CD4-positive, alpha-beta T cell treated with Interleukin-17A for 1 hour (primary cell): Measurements from ENCODE around the gene POLR2C.
A peak's percentile ranks its signal among the peaks of the same experiment; 100 is the strongest.

Experiments
- DNase-seq: peaks from one replicate; pipeline ENCODE4 v3.0.0-alpha.2; 2020

The POLR2C gene

DNA sequence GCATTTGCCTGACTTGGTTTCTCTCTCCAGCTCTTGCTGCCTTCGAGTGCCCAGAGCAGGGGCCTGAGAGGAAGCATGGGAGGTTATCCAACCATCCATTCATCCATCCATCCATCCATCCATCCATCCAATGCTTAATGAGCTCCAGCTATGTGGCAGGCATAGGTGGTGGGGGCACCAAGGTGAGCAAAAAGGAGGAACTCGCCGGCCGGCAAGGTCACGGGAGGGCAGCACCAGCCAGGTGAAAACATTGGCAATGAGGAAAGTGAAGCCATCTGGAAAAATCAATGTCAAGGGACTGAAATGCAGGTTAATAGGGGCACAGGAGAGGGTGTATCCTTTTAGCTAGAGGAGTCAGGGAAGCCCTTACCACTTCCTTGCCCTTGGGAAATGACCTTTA lies 42.0 kb downstream of the POLR2C start:
- no peak for DNase-seq

- no peak for DNase-seq
These were observed 42.7 kb downstream of the POLR2C start for GRCh38 chr16:57505169-57505568.

DNA sequence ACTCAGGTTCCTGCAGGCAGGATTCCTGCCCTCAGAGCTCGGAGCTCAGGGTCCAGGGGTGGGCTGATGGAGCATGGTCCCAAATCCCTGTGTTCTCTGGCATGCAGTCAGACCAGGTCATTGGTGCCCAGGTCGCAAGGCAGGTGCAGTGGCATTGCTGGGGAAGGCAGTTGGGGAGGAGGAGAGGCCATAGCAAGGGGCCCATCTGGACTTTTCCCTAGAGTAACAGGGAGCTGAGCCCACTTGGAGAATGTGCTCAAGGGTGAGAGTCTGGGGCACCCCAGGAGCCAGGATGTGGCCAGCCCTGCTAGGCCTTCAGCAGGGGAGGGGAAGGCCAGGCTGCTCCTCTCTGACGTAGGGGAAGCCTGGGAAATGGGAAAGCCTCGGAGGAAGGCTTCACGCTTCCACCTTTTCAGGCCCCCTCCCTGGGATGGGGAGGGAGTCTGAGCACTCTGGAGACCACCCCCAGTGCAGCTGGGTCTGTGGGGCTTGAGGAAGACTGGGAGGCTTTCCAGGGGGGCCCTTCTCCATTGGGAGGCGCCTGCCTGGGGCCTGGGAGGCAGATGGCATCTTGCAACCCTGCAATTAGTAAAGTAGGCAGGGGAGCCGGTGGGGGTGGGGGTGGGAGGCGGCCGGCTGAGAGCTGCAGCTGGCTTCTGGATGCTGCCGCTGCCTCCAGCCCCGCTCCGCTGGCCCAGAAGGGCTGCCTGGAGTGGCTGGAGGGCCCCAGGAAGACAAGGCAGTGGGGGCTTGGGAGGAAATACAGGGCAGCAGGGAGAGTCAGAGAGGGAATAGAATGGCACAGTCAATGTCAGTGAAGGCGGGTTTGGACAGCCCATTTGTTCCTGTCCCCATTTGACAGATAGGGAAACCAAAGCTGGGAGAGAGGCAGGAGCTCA lies 44.9 kb downstream of the POLR2C start:
- DNase-seq: no peak

- no peak for DNase-seq
These were observed 45.6 kb downstream of the POLR2C start for GRCh38 chr16:57508035-57508425.

DNA sequence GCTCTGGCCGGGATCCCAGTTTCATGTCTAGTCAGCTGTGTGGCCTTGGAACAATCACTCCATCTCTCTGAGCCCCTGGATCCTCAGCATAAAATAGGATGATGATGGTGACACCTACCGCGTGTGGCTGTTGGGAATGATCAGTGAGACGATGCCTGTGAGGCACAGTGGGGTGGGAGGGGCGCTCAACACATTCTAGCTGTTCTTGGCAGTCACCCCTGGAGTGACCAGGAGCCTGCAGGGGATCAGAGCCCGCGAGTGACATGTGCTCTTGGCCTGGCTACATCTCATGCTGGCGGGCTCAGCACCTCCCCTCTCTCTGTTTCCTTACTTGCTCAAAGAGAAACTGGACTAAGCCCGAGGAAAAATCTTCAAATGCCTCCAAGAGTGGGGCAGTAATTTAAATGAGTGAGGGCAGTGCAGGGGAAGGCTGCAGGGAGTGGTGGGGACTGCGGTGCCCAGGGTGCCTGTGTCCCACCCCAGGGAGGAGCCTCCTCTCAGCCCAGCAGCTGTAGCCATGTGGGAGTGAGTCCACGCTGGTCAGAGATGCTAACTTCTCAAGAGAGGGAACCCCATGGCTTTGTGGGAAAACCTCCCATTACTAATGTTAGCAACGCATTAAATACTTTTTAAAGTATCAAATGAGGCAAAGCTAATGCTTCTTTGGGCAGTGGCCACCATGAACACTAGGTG lies 46.9 kb downstream of the POLR2C start:
- DNase-seq: no peak

- no peak for DNase-seq
These were observed 47.8 kb downstream of the POLR2C start for GRCh38 chr16:57510016-57510871.

- DNase-seq: no peak
These were observed 50.0 kb downstream of the POLR2C start for GRCh38 chr16:57512296-57513001.

DNA sequence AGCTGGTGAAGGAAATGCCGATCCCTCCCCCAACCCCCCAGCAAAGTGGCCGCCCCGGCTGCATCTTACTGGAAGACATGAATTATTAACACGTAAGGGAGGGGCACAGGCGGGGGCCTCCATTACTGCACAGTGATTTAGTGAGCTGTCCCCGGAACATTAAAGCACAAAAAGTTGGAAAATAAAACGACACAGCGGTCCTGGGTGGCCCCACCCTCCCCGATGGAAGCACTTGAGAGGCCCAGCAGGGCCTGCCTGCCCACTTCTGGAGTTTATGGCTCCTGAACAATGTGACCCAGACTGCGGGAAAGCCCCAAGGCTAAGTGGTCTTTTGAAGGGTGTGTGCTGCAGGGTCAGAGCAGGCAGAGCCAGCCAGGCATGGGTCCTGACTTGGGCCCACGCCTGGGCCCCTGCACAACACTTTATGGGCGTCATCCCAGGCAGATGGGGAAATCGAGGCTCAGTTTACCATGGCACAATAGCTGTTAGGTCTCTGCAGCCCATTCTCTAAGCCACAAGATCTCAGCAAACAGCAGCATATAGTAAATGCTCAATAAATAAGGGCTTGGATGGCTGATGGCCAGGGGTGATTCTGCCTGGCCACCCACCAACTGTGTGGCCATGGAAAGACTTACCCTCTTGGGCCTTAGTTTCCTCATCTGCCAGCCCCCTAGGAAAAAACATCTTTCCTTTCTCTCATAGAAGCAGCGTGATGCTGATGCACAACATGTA lies 51.1 kb downstream of the POLR2C start:
- DNase-seq: no peak

DNA sequence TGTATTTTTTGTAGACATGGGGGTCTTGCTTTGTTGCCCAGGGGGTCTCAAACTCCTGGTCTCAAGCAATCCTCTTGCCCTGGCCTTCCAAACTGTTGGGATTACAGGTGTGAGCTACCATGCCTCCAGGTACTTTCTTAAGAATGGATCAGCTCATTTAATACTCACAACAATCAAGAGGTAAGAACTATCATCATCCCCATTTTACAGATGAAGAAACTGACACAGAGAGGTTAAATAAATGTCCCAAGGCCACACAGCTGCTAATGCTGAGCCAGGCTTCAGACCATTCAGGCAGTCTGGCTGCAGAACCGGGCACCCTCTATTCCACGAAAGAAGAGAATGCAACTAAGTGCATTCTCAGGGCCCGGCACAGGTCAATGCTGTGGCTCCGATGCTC lies 51.9 kb downstream of the POLR2C start:
- DNase-seq: no peak

DNA sequence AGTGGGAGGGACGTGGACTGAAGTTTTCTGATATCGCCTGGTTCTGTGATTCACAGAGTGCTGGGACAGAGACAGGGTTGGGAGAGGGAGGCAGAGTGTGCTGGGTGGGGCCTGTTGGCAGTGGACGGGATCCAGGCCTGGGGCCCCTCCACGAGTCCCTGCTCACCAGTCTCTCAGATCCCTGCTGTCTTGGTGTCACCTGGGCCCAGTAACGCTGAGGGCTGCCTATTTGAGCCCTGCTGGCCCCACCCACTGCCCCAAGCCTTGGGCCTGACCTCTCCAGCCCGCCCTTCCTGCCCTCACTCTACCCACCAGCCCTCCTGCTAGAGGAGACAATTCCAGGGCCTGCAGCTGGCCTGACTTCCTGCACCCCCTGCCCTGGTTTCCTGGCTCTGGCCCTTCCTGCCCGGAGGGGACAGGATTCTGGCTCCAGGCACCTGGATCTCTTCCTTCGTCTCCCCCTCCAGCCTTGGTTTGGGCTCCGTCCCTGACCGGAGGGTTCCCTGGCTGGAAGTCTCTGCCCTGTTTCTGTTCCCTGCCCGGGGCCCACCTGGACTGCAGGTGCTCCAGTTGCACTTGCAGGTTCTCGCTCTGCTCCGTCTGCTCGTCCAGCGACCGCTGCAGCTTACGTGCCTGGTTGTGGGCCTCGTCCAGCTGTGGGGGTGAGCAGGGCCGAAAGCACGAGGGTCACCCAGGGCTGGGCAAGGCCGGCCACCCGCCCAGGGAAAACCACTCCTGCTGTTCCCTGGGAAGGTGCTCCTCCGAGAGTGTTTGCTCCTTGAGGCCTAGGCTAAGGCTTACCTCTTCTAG lies 52.5 kb downstream of the POLR2C start:
- no peak for DNase-seq

DNA sequence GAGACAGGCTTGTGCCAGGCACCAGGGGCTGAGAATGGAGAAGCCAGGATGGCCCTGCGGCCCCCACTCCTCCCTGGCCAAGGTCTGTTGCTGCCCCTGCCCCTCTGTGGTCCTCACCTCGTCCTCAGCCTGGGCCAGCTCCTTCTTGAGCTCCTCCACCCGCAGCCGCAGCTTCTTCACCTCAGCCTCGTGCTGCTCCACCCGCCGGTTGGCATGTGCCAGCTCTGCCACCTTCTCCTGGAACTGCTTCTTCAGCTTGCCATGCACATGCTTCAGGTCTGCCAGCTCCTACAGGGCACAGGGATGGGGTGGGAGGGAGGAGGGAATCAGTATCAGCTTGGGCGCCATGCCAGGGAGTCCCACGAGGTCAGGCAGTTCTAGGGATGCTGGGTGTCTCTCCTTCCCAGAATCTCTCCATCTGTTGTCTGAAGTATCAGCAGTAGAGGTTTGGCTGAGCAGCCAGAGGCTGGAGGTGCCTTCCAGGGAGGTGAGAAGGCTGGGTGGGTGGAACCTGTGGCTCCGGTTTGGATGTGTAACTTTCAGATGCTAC lies 53.8 kb downstream of the POLR2C start:
- DNase-seq: no peak

- DNase-seq: no peak
These were observed 54.3 kb downstream of the POLR2C start for GRCh38 chr16:57516773-57517172.

DNA sequence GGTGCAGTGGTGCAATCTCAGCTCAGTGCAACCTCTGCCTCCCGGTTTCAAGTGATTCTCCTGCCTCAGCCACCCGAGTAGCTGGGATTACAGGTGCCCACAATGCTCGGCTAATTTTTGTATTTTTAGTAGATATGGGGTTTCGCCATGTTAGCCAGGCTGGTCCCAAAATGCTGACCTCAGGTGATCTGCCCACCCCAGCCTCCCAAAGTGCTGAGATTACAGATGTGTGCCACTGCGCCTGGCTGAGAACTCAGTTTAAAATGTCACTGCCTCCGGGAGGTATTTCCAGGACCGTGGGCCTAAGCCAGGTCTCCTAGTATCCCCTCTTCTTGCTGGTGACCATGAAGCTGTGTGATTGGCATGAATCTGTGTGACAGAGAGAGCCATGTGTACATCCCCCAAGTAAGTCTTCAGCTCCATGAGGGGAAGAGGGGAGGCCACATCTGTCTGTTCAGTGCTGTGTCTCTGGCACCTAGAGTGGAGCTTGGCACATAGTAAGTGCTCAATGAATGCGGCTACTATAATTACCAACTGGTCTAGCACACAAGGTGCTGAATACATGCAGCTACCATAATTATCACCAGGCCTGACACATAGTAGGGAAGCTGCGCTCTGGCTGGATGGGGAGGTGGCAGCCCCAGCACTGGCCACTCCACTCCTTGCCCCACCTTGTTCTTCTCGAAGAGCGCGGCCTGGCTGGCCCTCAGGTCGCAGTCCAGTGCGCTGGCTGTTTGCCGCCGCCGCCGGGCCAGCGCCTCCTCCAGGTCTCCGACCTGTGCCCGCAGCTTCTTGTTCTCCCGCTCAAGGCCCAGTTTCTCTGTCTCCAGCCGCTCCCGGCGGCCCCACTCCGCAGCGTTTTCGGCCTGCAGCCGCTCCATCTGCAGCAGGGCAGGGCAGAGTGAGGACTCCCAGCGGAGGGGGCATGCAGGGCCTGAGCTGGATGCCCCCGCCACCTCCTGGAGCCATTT lies 55.2 kb downstream of the POLR2C start:
- no peak for DNase-seq

GRCh38 chr16:57518520-57518919 lies 56.0 kb downstream of the POLR2C start:
- no peak for DNase-seq

GRCh38 chr16:57518922-57519321 lies 56.4 kb downstream of the POLR2C start:
- no peak for DNase-seq

GRCh38 chr16:57519796-57520360 lies 57.4 kb downstream of the POLR2C start:
- DNase-seq: peak; percentile 83
